HL-60 (cell line): Measurements from ENCODE around the gene ANKRD11.

ENCODE experiments used
- CTCF ChIP-seq: IDR thresholded peaks from one replicate; pipeline ENCODE4 v1.5.1; 2011; ENCODE audit warnings: low read length, control low read depth, inconsistent platforms; ENCODE audit not compliant: insufficient read depth
- POLR2AphosphoS5 ChIP-seq: IDR thresholded peaks from 2 replicates; pipeline ENCODE4 v1.6.1; 2012; ENCODE audit warnings: low read depth
- REST ChIP-seq: IDR thresholded peaks from 2 replicates; pipeline ENCODE4 v1.6.1; 2012; ENCODE audit warnings: low read depth; ENCODE audit not compliant: insufficient replicate concordance

GRCh38 chr16:89485701-89486246 lies 4.6 kb downstream of the ANKRD11 start:
- TF ChIP-seq CTCF (no peak), POLR2AphosphoS5 (no peak), REST (no peak)
